Neural progenitor cell (in vitro differentiated cells): Measurements from ENCODE around the gene TUSC2. TPM values are rescaled to one million over a fixed set of nuclear protein-coding genes. Genes with fewer than 3 reads are reported as not detected.
A peak's percentile ranks its signal among the peaks of the same experiment; 100 is the strongest.

ENCODE experiments used
- DNase-seq: peaks from one replicate; pipeline ENCODE4 v3.0.0-alpha.2; 2016; ENCODE audit warnings: low spot score
- H2AFZ ChIP-seq: fragments of 200-600 bp; sonication (generic); replicated peaks from 2 replicates; pipeline ENCODE4 v1.6.1; 2016; ENCODE audit warnings: antibody characterized with exemption
- H3F3A ChIP-seq: fragments of 200-600 bp; sonication (generic); 2 replicates; pipeline ENCODE4 v1.6.1; 2016; ENCODE audit warnings: antibody characterized with exemption, low read depth
- H3K27ac ChIP-seq: fragments of 200-600 bp; sonication (generic); 2 replicates; pipeline ENCODE4 v1.5.1; 2016; ENCODE audit warnings: mild to moderate bottlenecking
- H3K27me3 ChIP-seq: fragments of 200-600 bp; sonication (generic); 2 replicates; pipeline ENCODE4 v1.6.1; 2016; ENCODE audit warnings: mild to moderate bottlenecking, moderate library complexity
- H3K36me3 ChIP-seq: fragments of 200-600 bp; sonication (generic); 2 replicates; pipeline ENCODE4 v1.5.1; 2016
- H3K4me1 ChIP-seq: fragments of 200-600 bp; sonication (generic); 2 replicates; pipeline ENCODE4 v1.6.1; 2016; ENCODE audit warnings: mixed run types
- H3K4me2 ChIP-seq: fragments of 200-600 bp; sonication (generic); 2 replicates; pipeline ENCODE4 v1.6.1; 2016
- H3K4me3 ChIP-seq: fragments of 200-600 bp; sonication (generic); 2 replicates; pipeline ENCODE4 v1.5.1; 2016
- H3K79me2 ChIP-seq: fragments of 200-600 bp; sonication (generic); 2 replicates; pipeline ENCODE4 v1.6.1; 2016; ENCODE audit warnings: low read depth
- H3K9ac ChIP-seq: fragments of 200-600 bp; sonication (generic); 2 replicates; pipeline ENCODE4 v1.6.1; 2016
- H3K9me3 ChIP-seq: fragments of 200-600 bp; sonication (generic); 2 replicates; pipeline ENCODE4 v1.5.1; 2016; ENCODE audit warnings: low read depth
- H4K20me1 ChIP-seq: fragments of 200-600 bp; sonication (generic); 2 replicates; pipeline ENCODE4 v1.6.1; 2016; ENCODE audit warnings: low read depth
- H3K27ac Mint-ChIP-seq: 3 replicates; pipeline ENCODE4 v1.8.0; 2021; ENCODE audit warnings: mixed read lengths
- H3K27me3 Mint-ChIP-seq: 2 replicates; pipeline ENCODE4 v1.8.0; 2022; ENCODE audit warnings: low read depth, mild to moderate bottlenecking, inconsistent platforms, moderate library complexity, mixed read lengths; ENCODE audit not compliant: insufficient read depth
- H3K36me3 Mint-ChIP-seq: 3 replicates; pipeline ENCODE4 v1.8.0; 2021; ENCODE audit warnings: mixed read lengths
- H3K4me1 Mint-ChIP-seq: 3 replicates; pipeline ENCODE4 v1.8.0; 2021; ENCODE audit warnings: mixed read lengths
- H3K4me3 Mint-ChIP-seq: 3 replicates; pipeline ENCODE4 v1.8.0; 2021; ENCODE audit warnings: mild to moderate bottlenecking, moderate library complexity, mixed read lengths
- H3K9me3 Mint-ChIP-seq: 3 replicates; pipeline ENCODE4 v1.8.0; 2020; ENCODE audit warnings: mixed read lengths
- EZH2 ChIP-seq: fragments of 200-600 bp; sonication (generic); IDR thresholded peaks from 2 replicates; pipeline ENCODE4 v1.6.1; 2017; ENCODE audit warnings: antibody characterized with exemption, mild to moderate bottlenecking, moderate library complexity
- EZH2phosphoT487 ChIP-seq: fragments of 200-600 bp; sonication (generic); IDR thresholded peaks from 2 replicates; pipeline ENCODE4 v1.6.1; 2017; ENCODE audit warnings: antibody characterized with exemption
- total RNA-seq: library from RNA; depleted of rRNA; stranded (reverse); fragments of >200 nt; gene quantifications from 2 replicates; pipeline ENCODE4 v1.2.3, GENCODE V29; 2015; ENCODE audit warnings: low replicate concordance
- TF ChIP-seq, protein P1 (sequence below): fragments of 200-600 bp; sonication (generic); IDR thresholded peaks from 2 replicates; pipeline ENCODE4 v1.5.1; 2017; ENCODE audit warnings: antibody characterized with exemption, mild to moderate bottlenecking

The TUSC2 gene
- total RNA-seq, 1 donor from 2014 or later = 14.9 TPM

DNA sequence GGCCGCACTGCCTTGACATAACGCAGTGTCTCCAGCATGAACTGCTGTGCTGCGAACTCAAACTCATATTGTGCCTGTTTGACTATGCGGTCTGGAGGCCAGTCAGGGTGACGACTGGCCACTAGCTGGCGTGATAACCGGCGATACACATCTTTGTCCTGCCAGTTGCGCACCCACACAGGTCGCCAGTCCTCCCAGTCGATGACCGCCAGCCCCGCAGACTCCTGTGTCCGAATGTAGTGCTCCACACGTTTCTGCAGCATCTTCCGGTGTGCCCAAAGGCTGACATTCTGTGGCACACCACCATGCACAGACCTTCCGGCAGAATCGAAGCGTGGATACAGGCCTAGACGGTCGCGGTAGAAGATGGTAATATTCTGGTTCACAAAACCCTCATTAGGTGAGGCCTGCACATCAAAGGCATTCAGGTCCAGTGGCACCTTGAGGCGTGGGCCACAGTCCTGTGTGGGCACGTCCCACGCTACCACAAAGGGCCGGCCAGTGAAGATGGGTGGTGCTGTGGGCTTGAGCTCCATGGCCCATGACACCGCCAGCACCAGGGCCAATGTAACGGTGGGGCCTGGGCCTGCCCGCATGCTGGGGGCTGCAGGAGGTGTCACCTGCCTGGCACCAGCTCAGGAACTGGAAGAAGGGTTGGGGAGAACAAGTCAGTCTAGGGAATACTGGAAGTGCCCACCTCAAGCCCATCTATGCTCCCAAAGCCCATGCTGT, 8.0 kb downstream of the TUSC2 start:
- Histone ChIP-seq H3K4me2 (peak overlapping the region; percentile 88), H4K20me1 (peaks cover 36% of the 10 kb centered on the region), H3K79me2 (peaks cover 37% of the 10 kb centered on the region), H3K27me3 (no peaks in the 10 kb centered on the region), H3K4me3 (peak overlapping the region; percentile 84), H3F3A (peaks cover 32% of the 10 kb centered on the region), H3K9ac (no peak overlapping the region), H3K27ac (no peak overlapping the region), H3K36me3 (no peaks in the 10 kb centered on the region), H3K4me1 (peaks cover 28% of the 10 kb centered on the region), H3K9me3 (no peaks in the 10 kb centered on the region), H2AFZ (no peak overlapping the region)
- Mint-ChIP-seq H3K9me3 (no peaks in the 10 kb centered on the region), H3K27ac (peak overlapping the region; percentile 98), H3K4me1 (peaks cover 49% of the 10 kb centered on the region), H3K36me3 (peaks cover 31% of the 10 kb centered on the region), H3K27me3 (peaks cover 4% of the 10 kb centered on the region), H3K4me3 (peak overlapping the region; percentile 99)
- TF ChIP-seq, protein P1, sequence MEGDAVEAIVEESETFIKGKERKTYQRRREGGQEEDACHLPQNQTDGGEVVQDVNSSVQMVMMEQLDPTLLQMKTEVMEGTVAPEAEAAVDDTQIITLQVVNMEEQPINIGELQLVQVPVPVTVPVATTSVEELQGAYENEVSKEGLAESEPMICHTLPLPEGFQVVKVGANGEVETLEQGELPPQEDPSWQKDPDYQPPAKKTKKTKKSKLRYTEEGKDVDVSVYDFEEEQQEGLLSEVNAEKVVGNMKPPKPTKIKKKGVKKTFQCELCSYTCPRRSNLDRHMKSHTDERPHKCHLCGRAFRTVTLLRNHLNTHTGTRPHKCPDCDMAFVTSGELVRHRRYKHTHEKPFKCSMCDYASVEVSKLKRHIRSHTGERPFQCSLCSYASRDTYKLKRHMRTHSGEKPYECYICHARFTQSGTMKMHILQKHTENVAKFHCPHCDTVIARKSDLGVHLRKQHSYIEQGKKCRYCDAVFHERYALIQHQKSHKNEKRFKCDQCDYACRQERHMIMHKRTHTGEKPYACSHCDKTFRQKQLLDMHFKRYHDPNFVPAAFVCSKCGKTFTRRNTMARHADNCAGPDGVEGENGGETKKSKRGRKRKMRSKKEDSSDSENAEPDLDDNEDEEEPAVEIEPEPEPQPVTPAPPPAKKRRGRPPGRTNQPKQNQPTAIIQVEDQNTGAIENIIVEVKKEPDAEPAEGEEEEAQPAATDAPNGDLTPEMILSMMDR = no peak
- TF ChIP-seq EZH2 = no peak
- TF ChIP-seq EZH2phosphoT487 = no peak
- no peak for DNase-seq

- TF ChIP-seq EZH2phosphoT487 (no peak), EZH2 (no peak)
- TF ChIP-seq, protein P1 = no peak
- Histone ChIP-seq H3K27ac (no peak overlapping the region), H3K4me3 (no peak overlapping the region), H3K9me3 (no peaks in the 10 kb centered on the region), H2AFZ (no peak overlapping the region), H3K36me3 (no peaks in the 10 kb centered on the region), H3K9ac (no peak overlapping the region), H3K4me2 (peak overlapping the region; percentile 88), H3K79me2 (peaks cover 37% of the 10 kb centered on the region), H4K20me1 (peaks cover 36% of the 10 kb centered on the region), H3K27me3 (no peaks in the 10 kb centered on the region), H3K4me1 (peaks cover 28% of the 10 kb centered on the region), H3F3A (peaks cover 26% of the 10 kb centered on the region)
- Mint-ChIP-seq H3K4me3 (peak overlapping the region; percentile 99), H3K9me3 (no peaks in the 10 kb centered on the region), H3K36me3 (peaks cover 34% of the 10 kb centered on the region), H3K27ac (no peak overlapping the region), H3K27me3 (peaks cover 4% of the 10 kb centered on the region), H3K4me1 (peaks cover 43% of the 10 kb centered on the region)
- no peak for DNase-seq
Observed at GRCh38 chr3:50319181-50319893, 8.7 kb downstream of the TUSC2 start.

DNA sequence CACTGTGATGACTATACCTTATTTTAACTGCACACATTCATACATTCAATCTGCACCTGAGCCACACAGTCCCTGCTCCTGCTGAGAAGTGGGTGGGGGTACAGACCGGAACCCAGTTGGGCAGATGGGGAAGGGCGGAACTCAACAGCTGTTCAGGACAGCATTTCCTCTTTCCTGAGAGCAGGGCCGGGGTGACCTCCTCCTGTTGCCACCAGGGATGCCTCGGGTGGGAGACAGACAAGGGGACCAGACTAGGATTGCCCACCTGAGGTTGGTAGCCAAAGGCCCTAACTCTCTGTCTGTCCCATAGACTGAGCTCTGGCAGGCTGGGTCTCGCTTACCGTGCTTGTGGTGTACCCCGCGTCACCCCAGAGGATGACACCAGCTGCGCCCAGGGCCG, 9.4 kb downstream of the TUSC2 start:
- Histone ChIP-seq H3K36me3 (no peaks in the 10 kb centered on the region), H3K4me2 (peak overlapping the region; percentile 88), H3F3A (peaks cover 21% of the 10 kb centered on the region), H3K9me3 (no peaks in the 10 kb centered on the region), H3K4me1 (peaks cover 28% of the 10 kb centered on the region), H3K4me3 (no peak overlapping the region), H3K27me3 (no peaks in the 10 kb centered on the region), H4K20me1 (peaks cover 36% of the 10 kb centered on the region), H2AFZ (no peak overlapping the region), H3K79me2 (peaks cover 37% of the 10 kb centered on the region), H3K9ac (no peak overlapping the region), H3K27ac (no peak overlapping the region)
- peak overlapping the region; percentile 83 for H3K27ac Mint-ChIP-seq
- peaks cover 40% of the 10 kb centered on the region for H3K4me1 Mint-ChIP-seq
- H3K27me3 Mint-ChIP-seq = peaks cover 4% of the 10 kb centered on the region
- TF ChIP-seq EZH2phosphoT487 (no peak), EZH2 (no peak)
- TF ChIP-seq, protein P1 = no peak
- DNase-seq = no peak
- H3K4me3 Mint-ChIP-seq = peak overlapping the region; percentile 70
- H3K36me3 Mint-ChIP-seq = peaks cover 41% of the 10 kb centered on the region
- no peaks in the 10 kb centered on the region for H3K9me3 Mint-ChIP-seq
